ENCODE measurements around the gene ZBTB39. TPM values are rescaled to one million over a fixed set of nuclear protein-coding genes. Genes with fewer than 3 reads are reported as not detected.

Gene ZBTB39
- total RNA-seq, 2 donors from 2014 or later: 7.0 to 10.8 TPM

- Mint-ChIP-seq H3K27me3 (no peaks in the 10 kb centered on the region), H3K36me3 (ENCODE audit: low read depth) (peaks cover 6% of the 10 kb centered on the region), H3K27ac (peak overlapping the region; percentile 89), H3K4me3 (peak overlapping the region; percentile 89), H3K4me1 (peaks cover 43% of the 10 kb centered on the region)
- no peak for ATAC-seq
- H3K9me3 ChIP-seq (ENCODE audit: control insufficient read depth, low read length, poor library complexity, severe bottlenecking): no peaks in the 10 kb centered on the region
- no peak for DNase-seq
Observed at GRCh38 chr12:57006809-57007475, 596 bp upstream of the ZBTB39 start.

- Mint-ChIP-seq H3K27me3 (no peaks in the 10 kb centered on the region), H3K4me1 (peaks cover 42% of the 10 kb centered on the region)
Observed at GRCh38 chr12:57004651-57005050, 1.7 kb downstream of the ZBTB39 start.

GRCh38 chr12:57003395-57003794 is 3.0 kb downstream of the ZBTB39 start:
- Mint-ChIP-seq H3K27ac (no peak overlapping the region), H3K36me3 (ENCODE audit: low read depth) (peaks cover 6% of the 10 kb centered on the region), H3K4me3 (no peak overlapping the region), H3K27me3 (no peaks in the 10 kb centered on the region), H3K4me1 (peaks cover 48% of the 10 kb centered on the region)
- no peak for ATAC-seq
- no peak for DNase-seq
- H3K9me3 ChIP-seq (ENCODE audit: control insufficient read depth, low read length, poor library complexity, severe bottlenecking): no peaks in the 10 kb centered on the region

More at GRCh38 chr12:57004651-57005050, 1.7 kb downstream of the ZBTB39 start:
- H3K36me3 Mint-ChIP-seq (ENCODE audit: low read depth): peaks cover 6% of the 10 kb centered on the region
- DNase-seq (no peak), ATAC-seq (no peak)
- H3K4me3 Mint-ChIP-seq: peak overlapping the region; percentile 97
- H3K27ac Mint-ChIP-seq: no peak overlapping the region
- H3K9me3 ChIP-seq (ENCODE audit: control insufficient read depth, low read length, poor library complexity, severe bottlenecking): no peaks in the 10 kb centered on the region

GRCh38 chr12:57001448-57001906 is 4.9 kb downstream of the ZBTB39 start:
- H3K27me3 Mint-ChIP-seq: no peaks in the 10 kb centered on the region
- ATAC-seq (peak; percentile 42), DNase-seq (peak; percentile 54 to 58 (median 57))
- H3K4me3 Mint-ChIP-seq: no peak overlapping the region
- peaks cover 6% of the 10 kb centered on the region for H3K36me3 Mint-ChIP-seq (ENCODE audit: low read depth)
- no peaks in the 10 kb centered on the region for H3K9me3 ChIP-seq (ENCODE audit: control insufficient read depth, low read length, poor library complexity, severe bottlenecking)
- no peak overlapping the region for H3K27ac Mint-ChIP-seq
- H3K4me1 Mint-ChIP-seq: peaks cover 33% of the 10 kb centered on the region

- H3K27ac Mint-ChIP-seq: no peak overlapping the region
- H3K4me1 Mint-ChIP-seq: peaks cover 31% of the 10 kb centered on the region
- peaks cover 9% of the 10 kb centered on the region for H3K36me3 Mint-ChIP-seq (ENCODE audit: low read depth)
- no peaks in the 10 kb centered on the region for H3K9me3 ChIP-seq (ENCODE audit: control insufficient read depth, low read length, poor library complexity, severe bottlenecking)
- ATAC-seq (no peak), DNase-seq (no peak)
- no peaks in the 10 kb centered on the region for H3K27me3 Mint-ChIP-seq
- no peak overlapping the region for H3K4me3 Mint-ChIP-seq
Observed at GRCh38 chr12:57000393-57000792, 6.0 kb downstream of the ZBTB39 start.

GRCh38 chr12:56999456-56999855 is 6.9 kb downstream of the ZBTB39 start:
- no peak overlapping the region for H3K4me3 Mint-ChIP-seq
- H3K9me3 ChIP-seq (ENCODE audit: control insufficient read depth, low read length, poor library complexity, severe bottlenecking): no peaks in the 10 kb centered on the region
- H3K36me3 Mint-ChIP-seq (ENCODE audit: low read depth): peaks cover 9% of the 10 kb centered on the region
- no peak for ATAC-seq
- peaks cover 27% of the 10 kb centered on the region for H3K4me1 Mint-ChIP-seq
- peak overlapping the region; percentile 83 for H3K27ac Mint-ChIP-seq
- H3K27me3 Mint-ChIP-seq: no peaks in the 10 kb centered on the region
- no peak for DNase-seq

GRCh38 chr12:56998981-56999380 is 7.4 kb downstream of the ZBTB39 start:
- Mint-ChIP-seq H3K27ac (peak overlapping the region; percentile 83), H3K4me1 (peaks cover 23% of the 10 kb centered on the region), H3K36me3 (ENCODE audit: low read depth) (peaks cover 9% of the 10 kb centered on the region), H3K27me3 (no peaks in the 10 kb centered on the region), H3K4me3 (no peak overlapping the region)
- ATAC-seq: no peak
- DNase-seq: no peak
- H3K9me3 ChIP-seq (ENCODE audit: control insufficient read depth, low read length, poor library complexity, severe bottlenecking): no peaks in the 10 kb centered on the region

- ATAC-seq: no peak
- H3K27ac Mint-ChIP-seq: peak overlapping the region; percentile 83
Observed at GRCh38 chr12:56998316-56998715, 8.0 kb downstream of the ZBTB39 start.

GRCh38 chr12:56996793-56997545 is 9.4 kb downstream of the ZBTB39 start:
- peaks cover 5% of the 10 kb centered on the region for H3K36me3 Mint-ChIP-seq (ENCODE audit: low read depth)
- peaks cover 20% of the 10 kb centered on the region for H3K4me1 Mint-ChIP-seq
- no peak overlapping the region for H3K4me3 Mint-ChIP-seq
- no peak for DNase-seq
- H3K9me3 ChIP-seq (ENCODE audit: control insufficient read depth, low read length, poor library complexity, severe bottlenecking): no peaks in the 10 kb centered on the region
- no peak for ATAC-seq
- H3K27ac Mint-ChIP-seq: no peak overlapping the region
- H3K27me3 Mint-ChIP-seq: no peaks in the 10 kb centered on the region

More at GRCh38 chr12:56998316-56998715, 8.0 kb downstream of the ZBTB39 start:
- Mint-ChIP-seq H3K27me3 (no peaks in the 10 kb centered on the region), H3K4me3 (no peak overlapping the region), H3K36me3 (ENCODE audit: low read depth) (peaks cover 9% of the 10 kb centered on the region), H3K4me1 (peaks cover 23% of the 10 kb centered on the region)
- H3K9me3 ChIP-seq (ENCODE audit: control insufficient read depth, low read length, poor library complexity, severe bottlenecking): no peaks in the 10 kb centered on the region
- DNase-seq: no peak

- ATAC-seq (no peak), DNase-seq (no peak)
- H3K9me3 ChIP-seq (ENCODE audit: control insufficient read depth, low read length, poor library complexity, severe bottlenecking): no peaks in the 10 kb centered on the region
- Mint-ChIP-seq H3K4me1 (peaks cover 23% of the 10 kb centered on the region), H3K4me3 (no peak overlapping the region), H3K27me3 (no peaks in the 10 kb centered on the region), H3K27ac (peak overlapping the region; percentile 83), H3K36me3 (ENCODE audit: low read depth) (peaks cover 5% of the 10 kb centered on the region)
Observed at GRCh38 chr12:56995930-56996496, 10.3 kb downstream of the ZBTB39 start.

- ATAC-seq: no peak
- H3K4me3 Mint-ChIP-seq: no peak overlapping the region
- DNase-seq: no peak
- peaks cover 25% of the 10 kb centered on the region for H3K4me1 Mint-ChIP-seq
- H3K27me3 Mint-ChIP-seq: no peaks in the 10 kb centered on the region
- H3K9me3 ChIP-seq (ENCODE audit: control insufficient read depth, low read length, poor library complexity, severe bottlenecking): no peaks in the 10 kb centered on the region
- H3K27ac Mint-ChIP-seq: peak overlapping the region; percentile 83
- H3K36me3 Mint-ChIP-seq (ENCODE audit: low read depth): peaks cover 5% of the 10 kb centered on the region
Observed at GRCh38 chr12:56995201-56995929, 11.0 kb downstream of the ZBTB39 start.

GRCh38 chr12:56994231-56994746 is 12.1 kb downstream of the ZBTB39 start:
- Mint-ChIP-seq H3K27ac (peak overlapping the region; percentile 49), H3K36me3 (ENCODE audit: low read depth) (peaks cover 5% of the 10 kb centered on the region), H3K27me3 (no peaks in the 10 kb centered on the region), H3K4me1 (peaks cover 23% of the 10 kb centered on the region), H3K4me3 (no peak overlapping the region)
- no peak for ATAC-seq
- H3K9me3 ChIP-seq (ENCODE audit: control insufficient read depth, low read length, poor library complexity, severe bottlenecking): no peaks in the 10 kb centered on the region
- no peak for DNase-seq

- H3K36me3 Mint-ChIP-seq (ENCODE audit: low read depth): peaks cover 5% of the 10 kb centered on the region
- H3K27ac Mint-ChIP-seq: no peak overlapping the region
- H3K27me3 Mint-ChIP-seq: no peaks in the 10 kb centered on the region
- no peaks in the 10 kb centered on the region for H3K9me3 ChIP-seq (ENCODE audit: control insufficient read depth, low read length, poor library complexity, severe bottlenecking)
- ATAC-seq: no peak
- no peak overlapping the region for H3K4me3 Mint-ChIP-seq
- peaks cover 18% of the 10 kb centered on the region for H3K4me1 Mint-ChIP-seq
- DNase-seq: no peak
Observed at GRCh38 chr12:56993346-56993745, 13.0 kb downstream of the ZBTB39 start.

Data from T-helper 17 cell (primary cell).